ENCODE measurements around the gene SLC13A3.

SLC13A3 gene

GRCh38 chr20:46552460-46553420 lies 98.5 kb downstream of the SLC13A3 start:
- no peak for DNase-seq

- no peak for DNase-seq
These were observed 99.5 kb downstream of the SLC13A3 start for GRCh38 chr20:46551522-46552381.

DNA sequence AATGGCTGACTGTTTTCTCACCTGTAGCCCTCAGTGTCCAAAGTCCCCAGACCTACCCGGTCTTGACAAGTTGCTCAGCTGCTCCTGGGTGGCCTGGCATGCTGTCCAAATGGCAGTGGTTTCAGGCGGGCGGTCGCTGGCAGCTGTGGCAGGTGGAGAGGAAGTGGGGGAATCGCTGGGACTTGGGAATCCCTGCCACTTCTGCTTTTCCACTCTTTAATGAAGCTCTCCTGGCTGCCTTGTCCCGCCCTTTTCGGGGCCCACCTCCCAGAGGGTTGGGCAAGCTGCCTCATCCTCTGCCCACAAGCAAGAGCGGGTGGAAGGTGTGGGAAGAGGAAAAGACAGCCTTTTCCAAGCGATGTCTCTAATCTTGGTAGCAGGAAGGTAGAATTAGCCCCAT lies 100.8 kb downstream of the SLC13A3 start, which contains the start of gene OCSTAMP:
Gene OCSTAMP (minus strand): TSS at position 194 of the 400 bp plus-strand sequence. CDS start 94 bp downstream, at position 100.
- DNase-seq: no peak

DNA sequence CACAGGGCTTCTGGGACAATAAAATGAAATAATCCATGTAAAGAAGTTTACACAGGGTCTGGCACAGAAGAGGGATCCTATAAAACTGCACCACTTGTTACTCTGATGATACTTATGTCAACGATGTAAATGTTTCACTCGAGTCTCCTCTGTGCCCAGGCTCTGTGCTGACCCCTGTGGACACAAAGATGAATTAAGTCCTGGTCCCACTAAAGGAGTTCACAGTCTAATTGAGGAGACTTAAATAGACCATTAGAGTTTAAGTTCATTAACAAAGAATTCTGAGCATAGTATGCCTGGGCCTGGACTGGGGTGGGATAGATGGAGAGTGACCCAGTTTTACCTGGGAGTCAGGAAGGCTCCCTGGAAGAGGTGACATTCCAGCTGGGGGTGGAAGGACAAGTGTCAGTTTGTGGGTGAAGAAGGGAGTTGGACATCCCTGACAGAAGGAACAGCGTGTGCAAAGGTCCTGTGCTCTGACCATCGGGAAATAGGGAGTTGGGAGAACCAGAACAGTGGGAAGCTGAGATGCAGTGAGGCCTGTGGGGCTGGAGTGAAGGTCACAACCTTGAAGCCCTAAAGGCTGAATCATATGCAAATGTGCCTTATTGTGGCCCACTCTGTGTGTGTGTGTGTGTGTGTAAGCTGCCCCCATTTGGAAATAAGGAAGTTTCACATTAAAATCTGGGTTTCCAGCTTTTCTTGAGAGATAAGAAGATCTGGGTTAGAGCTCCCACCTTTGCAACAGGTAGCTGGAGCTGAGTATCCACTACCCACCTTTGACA lies 101.9 kb downstream of the SLC13A3 start:
- no peak for DNase-seq

- no peak for DNase-seq
These were observed 102.6 kb downstream of the SLC13A3 start for GRCh38 chr20:46548688-46549087.

GRCh38 chr20:46547995-46548394 lies 103.3 kb downstream of the SLC13A3 start:
- no peak for DNase-seq

- DNase-seq: no peak
These were observed 104.3 kb downstream of the SLC13A3 start for GRCh38 chr20:46546936-46547335.

DNA sequence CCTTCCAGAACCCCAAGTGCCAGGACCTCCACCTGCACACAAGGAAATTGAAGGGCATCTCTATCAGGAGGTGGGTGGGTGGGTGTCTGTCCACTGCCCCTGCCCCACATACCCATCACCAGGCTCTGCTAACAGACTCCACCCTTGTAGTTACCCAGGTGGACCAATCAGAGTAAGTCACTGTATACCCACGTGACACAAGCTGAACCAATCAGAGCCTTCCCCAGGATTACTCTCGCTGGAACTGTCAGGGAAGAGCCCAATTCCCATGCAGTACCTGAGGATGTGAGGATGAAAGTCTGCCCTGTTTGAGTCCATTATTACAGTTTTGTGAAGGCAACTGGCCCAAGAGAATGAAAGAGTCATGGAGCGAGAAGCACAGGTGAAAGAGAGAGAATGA lies 105.0 kb downstream of the SLC13A3 start:
- no peak for DNase-seq

DNA sequence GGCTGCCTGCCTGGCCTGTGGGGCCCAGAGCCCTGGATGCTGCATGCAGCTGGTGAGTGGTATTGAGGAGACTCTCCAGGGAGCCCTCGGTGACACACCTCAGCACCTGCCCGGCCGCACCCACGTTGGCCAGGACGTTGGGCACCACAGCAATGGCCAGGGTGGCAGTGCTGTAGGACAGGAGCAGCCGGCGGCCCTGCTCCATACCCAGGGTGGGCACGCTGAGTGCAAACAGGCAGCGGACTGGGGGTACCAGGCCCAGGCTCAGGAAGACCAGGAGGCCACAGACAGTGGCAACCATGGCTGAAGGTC lies 105.5 kb downstream of the SLC13A3 start:
- DNase-seq: no peak

- DNase-seq: no peak
These were observed 106.0 kb downstream of the SLC13A3 start for GRCh38 chr20:46545077-46545826.

DNA sequence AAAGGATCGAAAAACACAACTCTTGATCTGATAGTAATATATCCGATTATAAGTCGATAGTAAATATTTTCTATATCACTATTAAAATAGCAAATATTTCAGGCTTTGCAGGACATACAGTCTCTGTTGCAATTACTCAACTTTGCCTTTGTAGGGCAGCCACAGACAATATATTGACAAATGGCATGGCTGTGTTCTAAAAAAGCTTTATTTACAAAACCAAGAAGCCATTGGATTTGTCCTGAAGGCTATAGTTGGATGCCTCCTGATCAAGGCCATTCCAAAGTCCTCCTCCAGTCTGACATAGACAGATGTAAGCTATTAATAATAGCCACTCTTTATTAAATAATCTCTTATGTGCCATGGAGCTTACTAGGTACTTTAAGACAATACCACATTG lies 106.7 kb downstream of the SLC13A3 start:
- DNase-seq: no peak

DNA sequence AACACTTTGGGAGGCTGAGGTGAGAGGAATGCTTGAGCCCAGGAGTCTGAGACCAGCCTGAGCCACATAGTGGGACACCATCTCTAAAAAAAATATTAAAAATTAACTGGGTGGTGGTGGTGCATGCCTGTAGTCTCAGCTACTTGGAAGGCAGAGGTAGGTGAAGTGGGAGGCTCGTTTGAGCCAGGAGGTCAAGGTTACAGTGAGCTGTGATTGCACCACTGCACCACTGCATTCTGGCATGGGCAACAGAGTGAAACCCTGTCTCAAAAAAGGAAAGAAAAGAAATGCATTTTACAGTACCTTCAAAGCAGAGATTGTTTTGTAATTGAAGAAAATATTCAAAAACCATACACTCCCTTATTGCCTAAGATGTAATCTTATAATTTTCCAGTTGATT lies 107.3 kb downstream of the SLC13A3 start:
- no peak for DNase-seq

GRCh38 chr20:46543033-46543432 lies 108.2 kb downstream of the SLC13A3 start:
- no peak for DNase-seq

DNA sequence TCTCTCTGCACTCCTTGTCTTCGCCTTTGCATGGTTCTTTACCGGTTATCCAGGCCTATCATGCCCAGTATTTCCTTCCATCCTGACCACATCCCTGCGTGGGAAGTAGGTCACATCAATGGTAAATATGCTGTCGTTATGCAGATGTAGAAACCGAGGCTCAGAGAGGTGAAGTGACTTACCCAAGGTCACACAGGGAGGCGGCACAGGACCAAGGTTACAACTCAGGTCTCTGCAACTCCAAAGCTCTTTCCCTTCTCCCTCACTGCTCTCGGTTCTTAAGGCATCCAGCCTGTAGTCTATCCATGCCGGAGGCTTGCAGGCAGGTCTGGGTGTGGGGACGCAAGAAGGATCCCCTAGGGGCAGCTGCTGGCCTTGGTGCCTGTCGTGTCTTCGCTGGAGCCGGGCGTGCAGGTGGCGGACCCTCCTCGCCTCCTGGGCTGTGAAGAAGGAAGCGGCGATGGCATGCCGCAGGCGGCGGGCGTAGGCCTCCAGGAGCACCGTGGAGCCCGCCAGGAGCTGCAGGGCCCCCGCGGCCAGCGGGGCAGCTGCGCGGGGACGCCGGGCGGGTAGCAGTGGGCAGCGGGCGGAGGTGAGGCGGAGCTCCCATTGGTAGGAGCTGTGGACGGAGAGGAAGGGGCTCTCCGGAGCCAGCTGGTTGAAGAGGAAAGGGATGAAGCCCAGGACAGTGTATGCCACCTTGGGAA lies 109.9 kb downstream of the SLC13A3 start:
- no peak for DNase-seq

DNA sequence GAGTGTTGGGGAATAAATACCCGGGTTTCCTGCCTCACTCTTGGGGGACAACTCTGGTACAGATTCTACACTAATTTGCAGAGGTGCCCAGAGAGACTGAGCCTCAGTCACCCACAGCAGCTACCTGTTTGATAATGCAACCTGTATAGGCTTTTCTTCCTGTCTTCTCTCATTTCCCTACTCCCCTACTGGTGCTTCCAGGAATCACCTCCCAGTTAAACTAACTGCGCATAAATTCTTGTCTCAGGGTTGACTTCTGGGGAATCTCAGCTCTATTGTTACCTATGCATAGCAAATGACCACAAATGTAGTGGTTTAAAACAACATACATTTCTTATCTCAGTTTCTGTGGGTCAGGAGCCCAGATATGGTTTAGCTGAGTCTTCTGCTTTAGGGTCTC lies 112.1 kb downstream of the SLC13A3 start:
- no peak for DNase-seq

GRCh38 chr20:46530640-46531039 lies 120.6 kb downstream of the SLC13A3 start:
- DNase-seq: no peak

- DNase-seq: no peak
These were observed 127.4 kb downstream of the SLC13A3 start for GRCh38 chr20:46523696-46524328.

DNA sequence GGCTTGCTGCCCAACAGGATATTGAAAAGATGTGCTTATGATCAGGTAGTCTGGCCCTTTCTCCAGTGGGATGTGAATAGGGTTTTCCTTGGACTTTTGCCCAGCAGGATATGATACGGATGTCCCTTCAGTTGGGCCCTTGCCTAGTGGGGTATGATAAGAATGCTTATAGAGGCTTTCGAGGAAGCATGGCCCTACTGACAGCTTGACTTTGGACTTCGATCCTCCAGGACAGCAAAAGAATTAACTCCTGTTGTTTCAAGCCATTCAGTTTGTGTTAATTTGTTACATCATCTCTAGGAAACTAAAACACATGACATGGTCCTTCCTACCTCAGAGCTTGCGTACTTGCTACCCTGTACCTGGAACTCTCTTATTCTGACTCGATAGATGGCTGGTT lies 128.2 kb downstream of the SLC13A3 start:
- no peak for DNase-seq

DNA sequence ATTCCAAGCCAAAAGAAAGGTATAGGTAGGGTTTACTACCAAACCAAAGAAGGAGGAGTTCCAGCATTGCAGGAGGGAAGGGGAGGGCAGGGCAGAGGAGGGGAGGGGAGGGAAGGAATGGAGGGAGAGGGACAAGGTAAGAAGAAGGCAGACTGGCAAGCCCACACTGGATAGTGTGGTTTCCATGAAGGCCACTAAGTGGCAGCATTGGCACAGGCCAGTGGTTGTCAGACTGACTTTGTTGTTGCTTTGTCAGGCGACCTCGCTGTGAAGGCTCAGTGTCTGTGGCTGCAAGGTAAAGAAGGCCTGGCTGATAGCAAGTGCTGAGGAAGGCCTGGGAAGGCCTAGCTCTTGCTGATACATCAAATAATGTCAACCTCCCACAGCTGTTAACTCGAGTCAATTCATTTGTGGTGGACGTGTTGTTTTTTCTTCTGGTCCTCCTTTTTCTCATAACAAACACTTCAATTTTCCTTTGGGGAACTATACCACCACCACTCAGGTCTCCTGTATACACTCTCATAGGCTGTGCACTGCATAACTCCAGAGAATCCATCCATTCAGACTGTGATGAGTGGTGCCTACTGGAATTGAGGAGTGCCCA lies 130.2 kb downstream of the SLC13A3 start:
- DNase-seq: peak; percentile 42 to 49

DNA sequence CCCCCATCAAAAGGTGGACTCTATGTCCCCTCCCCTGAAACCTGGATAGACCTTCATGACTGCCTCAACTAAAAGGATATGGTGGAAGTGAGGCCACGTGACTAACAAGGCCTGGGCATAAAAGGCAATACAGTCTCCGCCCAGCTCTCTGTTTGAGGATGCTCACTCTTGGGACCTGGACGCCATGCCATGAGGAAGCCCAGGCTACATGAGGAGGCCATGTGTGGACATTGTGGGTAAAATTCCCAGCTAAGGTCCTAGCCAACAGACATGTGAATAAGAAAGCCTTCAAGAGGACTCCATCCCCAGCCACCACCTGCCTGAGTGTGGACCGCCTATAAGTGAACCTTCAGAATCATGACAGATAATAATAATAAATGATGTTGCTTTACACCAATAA lies 130.7 kb downstream of the SLC13A3 start:
- no peak for DNase-seq
